Endothelial cell of umbilical vein (primary cell): ENCODE results near the gene CLDN12.

Experiments
- EZH2 ChIP-seq: IDR thresholded peaks from 2 replicates; pipeline ENCODE4 v1.6.1; 2012; ENCODE audit warnings: borderline replicate concordance, low read depth, mild to moderate bottlenecking, moderate library complexity, low read length, inconsistent platforms; ENCODE audit not compliant: severe bottlenecking
- POLR2A ChIP-seq: IDR thresholded peaks from 2 replicates; pipeline ENCODE4 v1.6.1; 2012; ENCODE audit warnings: low read depth, mild to moderate bottlenecking, control low read depth, low read length
- TF ChIP-seq, protein P1 (sequence below), 2 donors: IDR thresholded peaks; 1 replicate in 1 of 2; 2 replicates in 1 of 2; pipeline ENCODE4 v1.5.1; 2011; ENCODE audit warnings: low read length in 2 of 2, mild to moderate bottlenecking in 2 of 2, moderate library complexity in 2 of 2, control low read depth in 1 of 2, inconsistent platforms in 1 of 2, low read depth in 1 of 2; ENCODE audit not compliant: insufficient read depth in 1 of 2; ENCODE audit errors: extremely low read depth in 1 of 2
- TF ChIP-seq, protein P2 (sequence below): IDR thresholded peaks from 2 replicates; pipeline ENCODE4 v1.6.1; 2011; ENCODE audit not compliant: insufficient read depth, insufficient read length

DNA sequence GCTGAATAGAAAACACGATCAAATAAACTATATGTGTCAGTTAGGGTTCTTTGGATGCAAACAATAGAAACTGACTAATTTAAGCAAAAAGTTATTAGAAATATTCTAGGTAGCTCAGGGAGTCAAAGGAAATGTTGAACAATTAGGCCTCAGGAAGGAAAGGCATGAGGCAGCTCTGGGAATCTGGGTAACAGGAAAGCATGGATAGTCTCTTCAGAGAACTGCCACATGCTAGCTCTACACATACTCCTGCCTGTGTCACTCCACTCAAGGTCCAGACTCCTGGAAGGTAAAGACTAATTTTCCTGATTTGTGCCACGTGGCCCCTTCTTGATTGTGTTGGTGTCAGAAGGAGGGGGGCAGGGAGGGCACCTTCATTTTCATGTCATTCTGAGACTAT, 42.4 kb downstream of the CLDN12 start:
- TF ChIP-seq POLR2A (no peak), EZH2 (no peak)
- TF ChIP-seq, protein P1, sequence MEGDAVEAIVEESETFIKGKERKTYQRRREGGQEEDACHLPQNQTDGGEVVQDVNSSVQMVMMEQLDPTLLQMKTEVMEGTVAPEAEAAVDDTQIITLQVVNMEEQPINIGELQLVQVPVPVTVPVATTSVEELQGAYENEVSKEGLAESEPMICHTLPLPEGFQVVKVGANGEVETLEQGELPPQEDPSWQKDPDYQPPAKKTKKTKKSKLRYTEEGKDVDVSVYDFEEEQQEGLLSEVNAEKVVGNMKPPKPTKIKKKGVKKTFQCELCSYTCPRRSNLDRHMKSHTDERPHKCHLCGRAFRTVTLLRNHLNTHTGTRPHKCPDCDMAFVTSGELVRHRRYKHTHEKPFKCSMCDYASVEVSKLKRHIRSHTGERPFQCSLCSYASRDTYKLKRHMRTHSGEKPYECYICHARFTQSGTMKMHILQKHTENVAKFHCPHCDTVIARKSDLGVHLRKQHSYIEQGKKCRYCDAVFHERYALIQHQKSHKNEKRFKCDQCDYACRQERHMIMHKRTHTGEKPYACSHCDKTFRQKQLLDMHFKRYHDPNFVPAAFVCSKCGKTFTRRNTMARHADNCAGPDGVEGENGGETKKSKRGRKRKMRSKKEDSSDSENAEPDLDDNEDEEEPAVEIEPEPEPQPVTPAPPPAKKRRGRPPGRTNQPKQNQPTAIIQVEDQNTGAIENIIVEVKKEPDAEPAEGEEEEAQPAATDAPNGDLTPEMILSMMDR (IDR thresholded peaks at IDR 0.05; ENCODE audit: extremely low read depth in 1 of 2, insufficient read depth in 1 of 2, low read depth in 1 of 2, low read length in 2 of 2), result no peak
- TF ChIP-seq, protein P2, sequence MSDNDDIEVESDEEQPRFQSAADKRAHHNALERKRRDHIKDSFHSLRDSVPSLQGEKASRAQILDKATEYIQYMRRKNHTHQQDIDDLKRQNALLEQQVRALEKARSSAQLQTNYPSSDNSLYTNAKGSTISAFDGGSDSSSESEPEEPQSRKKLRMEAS, result no peak
